GM12892 (cell line): Measurements from ENCODE around the gene NKG7.

Experiments used
- POLR2A ChIP-seq: IDR thresholded peaks from 2 replicates; pipeline ENCODE4 v1.6.1; 2011; ENCODE audit warnings: low read depth, low read length, control low read depth
- POLR2AphosphoS5 ChIP-seq: IDR thresholded peaks from 2 replicates; pipeline ENCODE4 v1.6.1; 2011; ENCODE audit warnings: low read depth, low read length, control low read depth
- TAF1 ChIP-seq: IDR thresholded peaks from 2 replicates; pipeline ENCODE4 v1.6.1; 2011; ENCODE audit warnings: low read depth, mild to moderate bottlenecking, control low read depth, low read length, borderline replicate concordance

- TF ChIP-seq POLR2AphosphoS5 (no peak), POLR2A (no peak), TAF1 (no peak)
Measured at GRCh38 chr19:51364200-51365106, 8.0 kb downstream of the NKG7 start.
